NCI-H128 (cell line): ENCODE measurements around the gene AGAP3.
A peak's percentile ranks its signal among the peaks of the same experiment; 100 is the strongest.
"Not testable (repeated sequence)": the region's sequence is repeated elsewhere in the genome, so short reads cannot be mapped to it uniquely, and the experiment has no call there.

Experiments used
- DNase-seq: peaks from one replicate; lab custom pipeline; 2025; ENCODE audit not compliant: unreplicated experiment; lab: John Stamatoyannopoulos, UW

Gene AGAP3

GRCh38 chr7:151085691-151086620 lies at the start of gene AGAP3:
AGAP3 (plus strand) TSS chr7:151086475; CDS start chr7:151086742, 267 bp downstream.
- peak; percentile 60 for DNase-seq

- no peak for DNase-seq
Observed at GRCh38 chr7:151038951-151039849, 47.1 kb upstream of the AGAP3 start.

- DNase-seq, result no peak
Observed at GRCh38 chr7:151039850-151040548, 46.3 kb upstream of the AGAP3 start.

GRCh38 chr7:151040616-151041375 lies 45.5 kb upstream of the AGAP3 start:
- DNase-seq, result no peak

GRCh38 chr7:151043449-151043848 lies 42.8 kb upstream of the AGAP3 start:
- not testable (repeated sequence) for DNase-seq

- DNase-seq, result no peak
Observed at GRCh38 chr7:151043959-151044358, 42.3 kb upstream of the AGAP3 start.

- no peak for DNase-seq
Observed at GRCh38 chr7:151045262-151045661, 41.0 kb upstream of the AGAP3 start.

DNA sequence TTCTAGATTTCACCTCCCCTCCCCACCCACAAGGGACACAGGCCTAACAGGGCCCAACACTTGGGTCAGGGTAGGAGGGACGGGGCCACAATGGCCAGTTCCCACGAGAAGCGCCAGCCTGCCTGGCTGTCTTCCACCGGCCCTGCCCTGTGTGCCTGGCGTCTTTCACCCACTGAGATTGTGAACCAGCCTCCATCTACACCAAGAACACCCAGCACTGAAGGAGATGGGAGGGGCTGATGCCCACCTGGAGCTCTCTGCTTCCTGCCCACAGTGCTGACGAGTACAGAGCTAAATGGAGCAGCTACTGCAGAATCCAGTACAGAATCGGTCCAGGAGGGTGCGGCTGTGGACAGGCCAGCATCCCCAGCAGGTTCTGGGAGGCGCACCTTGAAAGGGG lies 40.3 kb upstream of the AGAP3 start:
- DNase-seq, result no peak

DNA sequence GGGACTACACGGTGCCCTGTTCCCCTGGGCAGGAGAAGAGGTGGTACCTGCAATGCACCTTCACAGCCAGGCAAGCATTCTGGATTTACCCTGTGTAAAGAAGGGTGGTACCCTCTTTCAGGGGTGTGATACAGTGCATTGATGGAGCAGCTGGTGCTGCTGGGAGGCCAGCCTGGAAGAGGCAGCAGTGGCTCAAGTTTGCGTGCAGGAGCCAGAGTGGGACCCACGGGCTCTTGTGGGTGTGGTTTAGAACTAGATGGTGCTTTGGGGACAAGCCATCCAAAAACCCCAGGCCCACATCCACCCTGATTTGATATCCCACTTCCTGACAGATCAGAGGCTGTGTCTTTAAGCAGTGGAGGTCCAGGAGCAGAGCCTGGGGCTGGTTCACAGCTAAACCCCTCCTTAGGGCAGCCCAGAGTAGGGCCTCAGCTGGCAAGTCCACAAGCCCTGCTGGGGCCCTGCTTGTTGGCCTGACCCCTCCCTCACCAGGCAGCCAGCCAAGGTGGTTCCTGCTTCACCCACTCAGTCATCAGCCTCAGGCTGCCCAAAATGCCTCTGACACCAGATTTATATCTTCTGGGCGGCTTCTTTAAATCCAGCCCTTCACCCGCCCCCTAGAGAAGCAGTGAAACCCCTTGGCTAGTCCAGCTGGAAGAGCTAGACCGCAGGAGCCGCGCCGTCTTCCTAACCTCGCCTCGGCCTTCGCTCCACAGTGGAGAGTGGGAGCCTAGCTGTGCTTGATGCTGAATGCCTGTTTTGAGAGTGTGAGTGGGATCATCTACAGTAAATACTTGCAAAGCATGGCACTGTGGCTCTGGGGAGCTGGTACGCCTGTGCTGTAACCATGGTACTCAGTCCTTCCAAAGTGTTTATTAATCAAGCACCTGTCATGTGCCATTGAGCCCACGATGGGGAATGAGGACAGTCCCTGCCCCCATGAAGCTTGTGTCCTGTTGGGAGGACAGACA lies 39.4 kb upstream of the AGAP3 start:
- DNase-seq, result no peak

- DNase-seq, result no peak
Observed at GRCh38 chr7:151047976-151048815, 38.1 kb upstream of the AGAP3 start, which contains the start of gene ASIC3. ASIC3 (plus strand) TSS chr7:151048531; CDS start chr7:151048886, 355 bp downstream.

DNA sequence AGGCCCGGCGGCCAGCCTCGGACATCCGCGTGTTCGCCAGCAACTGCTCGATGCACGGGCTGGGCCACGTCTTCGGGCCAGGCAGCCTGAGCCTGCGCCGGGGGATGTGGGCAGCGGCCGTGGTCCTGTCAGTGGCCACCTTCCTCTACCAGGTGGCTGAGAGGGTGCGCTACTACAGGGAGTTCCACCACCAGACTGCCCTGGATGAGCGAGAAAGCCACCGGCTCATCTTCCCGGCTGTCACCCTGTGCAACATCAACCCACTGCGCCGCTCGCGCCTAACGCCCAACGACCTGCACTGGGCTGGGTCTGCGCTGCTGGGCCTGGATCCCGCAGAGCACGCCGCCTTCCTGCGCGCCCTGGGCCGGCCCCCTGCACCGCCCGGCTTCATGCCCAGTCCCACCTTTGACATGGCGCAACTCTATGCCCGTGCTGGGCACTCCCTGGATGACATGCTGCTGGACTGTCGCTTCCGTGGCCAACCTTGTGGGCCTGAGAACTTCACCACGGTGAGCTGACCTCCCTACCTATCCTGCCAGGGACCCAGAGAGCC lies 37.3 kb upstream of the AGAP3 start:
- no peak for DNase-seq

GRCh38 chr7:151051108-151051507 lies 35.2 kb upstream of the AGAP3 start:
- no peak for DNase-seq

DNA sequence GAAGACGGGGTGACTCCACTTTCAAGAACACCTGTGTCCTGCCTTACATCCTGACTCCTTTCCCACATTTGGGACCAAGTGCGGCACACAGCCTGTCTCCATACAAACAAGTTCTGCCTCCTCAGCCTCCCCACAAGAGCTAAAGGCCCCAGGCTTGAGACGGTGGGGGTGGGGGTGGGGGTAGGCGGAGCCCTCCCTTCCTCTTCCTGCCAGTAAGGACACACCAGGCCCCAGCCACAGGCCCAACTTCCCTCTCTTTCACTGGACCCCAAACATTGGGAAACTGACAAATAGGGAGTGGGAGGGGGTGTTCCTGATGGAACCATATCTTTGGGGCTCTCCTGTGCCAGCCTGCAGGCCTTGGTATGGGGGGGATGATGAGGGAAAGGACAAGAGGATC lies 33.2 kb upstream of the AGAP3 start:
- no peak for DNase-seq

DNA sequence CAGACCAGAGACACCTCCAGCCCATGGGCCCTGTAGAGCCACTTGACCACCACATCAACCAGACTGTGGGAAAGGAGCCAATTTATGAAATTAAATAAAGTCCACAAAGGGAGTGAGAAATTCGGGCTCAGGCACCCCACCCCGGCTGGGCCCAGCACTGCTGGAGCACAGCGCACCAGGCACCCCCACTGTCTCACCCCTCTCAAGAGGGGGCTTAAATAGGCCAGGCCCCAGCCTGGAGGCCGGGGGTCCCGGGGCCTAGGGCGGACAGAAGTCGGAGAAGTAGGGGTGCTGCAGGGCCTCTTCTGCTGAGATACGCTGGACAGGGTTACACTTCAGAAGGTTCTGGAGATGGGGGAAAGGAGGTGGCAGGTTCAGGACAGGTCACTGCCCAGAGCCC lies 32.5 kb upstream of the AGAP3 start:
- DNase-seq, result no peak

DNA sequence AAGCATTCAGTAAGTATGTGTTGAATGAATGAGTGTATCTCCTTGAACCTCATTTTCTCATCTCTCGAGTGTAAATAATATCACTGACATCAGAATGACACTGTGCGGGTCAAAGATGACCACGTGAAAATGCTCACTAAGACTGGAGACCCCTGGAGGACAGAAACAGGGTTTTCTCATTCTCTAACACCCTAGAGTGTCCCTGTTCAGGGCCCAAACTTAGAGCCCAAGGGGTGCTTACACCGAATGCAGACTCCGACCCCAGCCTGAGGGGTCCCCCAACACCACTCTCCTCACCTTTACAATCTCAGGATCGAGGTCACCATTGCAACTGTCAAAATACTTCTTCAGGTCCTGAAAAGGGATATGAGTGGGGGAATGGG lies 30.0 kb upstream of the AGAP3 start:
- no peak for DNase-seq

- DNase-seq, result no peak
Observed at GRCh38 chr7:151056666-151057505, 29.4 kb upstream of the AGAP3 start.

DNA sequence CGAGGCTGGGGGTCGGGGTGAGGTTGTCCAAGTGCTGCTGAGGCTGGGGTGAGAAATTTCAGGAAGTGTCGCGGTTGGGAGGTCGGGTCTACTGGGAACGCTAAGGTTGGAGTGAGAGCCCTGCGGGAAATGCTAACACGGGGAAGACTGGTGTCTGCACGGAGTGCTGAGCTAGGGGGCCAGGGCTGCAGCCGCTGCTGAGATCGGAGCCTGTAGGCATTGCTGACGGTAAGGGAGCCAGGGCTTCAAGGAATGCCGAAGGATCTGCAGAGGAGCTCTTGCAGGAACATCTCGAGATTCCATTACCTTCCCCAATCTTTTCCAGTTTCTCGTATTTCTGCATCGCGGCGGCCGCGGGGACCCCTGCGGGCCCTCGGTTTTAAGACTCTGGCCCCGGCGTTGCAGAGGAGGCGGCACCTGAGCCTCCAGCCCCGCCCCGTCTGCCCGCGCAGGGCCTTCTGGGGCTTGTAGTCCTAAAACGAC lies 28.7 kb upstream of the AGAP3 start, which contains the start of gene CDK5:
CDK5 (minus strand) TSS at position 392 of the 483 bp plus-strand sequence; CDS start at position 343, 49 bp downstream.
- DNase-seq, result no peak
